Putamen (tissue), 1 donor: ENCODE results near the gene TENT4A.

Source experiments
- DNase-seq: peaks from one replicate; pipeline ENCODE4 v3.0.0-alpha.2; 2016; ENCODE audit warnings: low spot score

TENT4A gene

DNA sequence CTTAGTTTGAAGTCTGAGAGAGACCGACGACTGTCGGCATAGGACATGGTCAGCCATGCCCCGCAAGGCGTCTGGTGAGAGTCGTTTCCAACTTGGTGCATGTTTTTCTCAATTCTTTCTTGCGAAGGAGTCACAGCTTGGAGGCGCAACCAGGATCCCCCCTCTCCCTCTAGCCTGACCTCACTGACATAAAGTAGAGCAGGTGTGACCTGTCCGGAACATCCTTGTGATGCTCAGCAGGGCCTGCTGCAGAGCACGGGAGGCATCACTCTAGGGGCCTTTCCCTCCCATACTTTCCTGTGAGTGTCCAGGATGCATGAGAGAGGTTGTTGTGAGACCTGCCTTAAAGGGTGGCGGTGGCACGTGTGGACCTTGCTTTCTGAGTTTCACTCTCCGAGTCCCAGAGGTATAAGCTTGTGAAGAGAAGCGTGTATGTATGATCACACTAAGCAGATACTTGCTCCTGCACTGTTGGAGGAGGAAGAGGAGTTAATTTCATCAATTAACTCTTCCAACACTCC lies 5.0 kb downstream of the TENT4A start:
- DNase-seq, result no peak

DNA sequence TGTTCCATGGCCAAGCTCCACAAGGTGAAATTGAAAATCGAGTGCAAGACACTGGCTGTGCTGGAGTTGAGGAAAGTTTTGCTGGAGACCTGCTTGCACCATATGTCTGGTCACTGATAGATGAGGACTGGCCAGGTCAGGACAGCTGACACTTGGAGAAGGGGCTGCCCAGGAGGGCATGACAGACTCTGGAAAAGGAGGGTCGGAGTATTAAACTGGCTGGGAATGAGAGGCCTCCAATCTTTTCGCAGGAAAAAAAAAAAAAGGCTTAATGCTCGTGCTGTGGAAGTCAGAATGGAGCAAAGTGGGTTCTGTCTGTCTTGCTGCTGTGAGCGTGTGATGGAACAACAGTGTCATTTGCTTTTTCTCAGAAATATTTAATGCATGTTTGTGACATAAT lies 5.5 kb downstream of the TENT4A start:
- DNase-seq, result no peak

DNA sequence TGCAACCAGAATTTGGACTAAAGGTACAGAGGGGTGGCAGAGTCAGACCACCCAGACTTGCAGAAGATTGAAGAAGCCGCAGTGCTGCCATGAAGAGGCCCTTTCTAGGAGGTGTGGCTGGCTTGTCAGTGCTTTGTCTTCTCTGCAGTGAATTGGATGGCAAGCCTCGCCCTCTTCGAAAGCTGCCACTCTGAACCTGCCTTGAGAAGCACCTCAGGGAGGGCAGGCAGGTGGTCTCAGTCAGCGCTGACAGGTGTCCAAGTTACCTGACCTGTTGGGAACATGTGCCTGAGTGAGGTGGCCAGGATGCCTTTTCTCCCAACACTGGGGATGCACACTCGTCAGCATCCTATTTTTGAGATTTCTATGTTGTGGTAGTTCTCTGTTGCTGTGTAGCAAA lies 6.2 kb downstream of the TENT4A start:
- no peak for DNase-seq

DNA sequence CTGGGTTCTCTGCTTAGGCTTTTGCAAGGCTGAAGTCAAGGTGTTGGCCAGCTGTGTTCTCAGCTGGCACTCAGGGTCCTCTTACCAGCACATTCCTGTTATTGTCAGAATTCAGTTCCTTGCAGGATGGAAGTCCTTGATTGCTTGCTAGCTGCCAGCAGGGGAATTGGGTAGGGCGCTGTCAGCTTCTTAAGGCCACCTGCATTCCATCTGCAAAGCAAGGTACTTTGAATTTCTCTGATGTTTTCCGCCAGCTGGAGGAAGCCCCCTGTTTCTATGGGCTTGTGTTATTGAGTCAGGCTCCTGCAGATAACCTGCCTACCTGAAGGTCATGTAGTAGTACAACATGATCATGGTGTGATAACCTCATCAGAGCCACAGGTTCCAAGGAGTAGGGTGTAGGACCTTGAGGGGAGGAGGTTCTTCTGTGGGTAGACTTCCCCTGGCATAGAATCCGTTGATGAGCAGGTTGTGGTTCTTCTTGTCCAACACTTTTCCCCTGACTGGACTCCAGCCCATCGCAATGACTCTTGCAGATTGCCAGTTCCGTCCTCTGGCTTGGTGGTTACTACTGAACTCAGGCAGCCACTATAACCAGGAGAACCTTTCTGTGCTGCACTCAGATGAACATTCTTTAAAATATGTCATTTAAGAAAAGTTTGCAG lies 6.8 kb downstream of the TENT4A start:
- no peak for DNase-seq

DNA sequence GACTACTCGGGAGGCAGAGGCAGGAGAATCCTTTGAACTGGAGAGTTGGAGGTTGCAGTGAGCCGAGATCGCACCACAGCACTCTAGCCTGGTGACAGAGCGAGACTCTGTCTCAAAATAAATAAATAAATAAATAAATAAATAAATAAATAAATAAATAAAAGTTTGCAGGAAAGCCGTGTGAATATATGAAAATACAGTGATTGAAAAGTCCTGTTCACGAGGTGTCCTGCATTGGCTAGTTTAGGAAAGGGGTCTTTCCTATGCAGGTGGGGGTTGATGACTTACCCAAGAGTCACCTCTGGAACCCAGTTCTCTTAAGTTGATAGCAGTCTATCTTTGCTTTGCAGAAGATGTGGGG lies 7.3 kb downstream of the TENT4A start:
- DNase-seq, result no peak

DNA sequence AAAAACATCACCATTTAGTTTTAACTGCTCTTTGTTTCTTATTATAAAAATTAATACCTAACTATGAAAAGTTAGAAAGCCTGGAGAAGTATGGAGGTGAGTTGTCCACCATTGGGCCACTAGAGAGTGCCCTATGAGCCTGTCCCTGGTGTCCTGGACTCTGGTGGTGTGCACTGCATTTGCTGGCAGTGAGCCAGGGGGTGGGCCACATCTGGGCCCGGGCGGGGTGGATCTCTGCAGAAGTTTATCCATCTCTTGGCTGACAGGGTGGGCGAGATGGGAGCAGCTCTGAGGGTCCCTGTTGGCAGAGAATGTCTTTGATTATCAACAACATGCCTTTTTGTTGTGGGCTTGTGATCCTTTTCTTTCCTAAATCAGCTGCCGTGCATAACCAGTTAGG lies 8.2 kb downstream of the TENT4A start:
- no peak for DNase-seq

DNA sequence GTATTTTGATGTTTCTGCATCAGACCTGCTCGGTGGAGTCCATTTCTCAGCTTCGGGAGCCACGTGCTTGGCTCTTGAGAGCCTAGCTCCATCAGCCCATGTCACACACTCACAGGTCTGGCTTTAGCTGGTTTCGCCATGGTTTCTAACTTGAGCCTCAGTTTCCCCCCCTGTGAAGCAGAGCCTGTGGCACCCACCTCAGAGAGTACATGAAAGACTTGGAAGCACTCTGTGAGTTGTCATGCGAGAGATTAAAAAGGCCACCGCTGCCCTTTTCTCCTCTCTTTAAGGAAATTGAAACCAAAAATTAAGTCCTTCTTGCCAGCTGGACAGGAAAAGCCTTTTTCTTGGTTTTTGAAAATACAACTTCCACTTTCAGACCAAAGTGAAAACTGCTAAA lies 8.8 kb downstream of the TENT4A start:
- DNase-seq, result no peak

DNA sequence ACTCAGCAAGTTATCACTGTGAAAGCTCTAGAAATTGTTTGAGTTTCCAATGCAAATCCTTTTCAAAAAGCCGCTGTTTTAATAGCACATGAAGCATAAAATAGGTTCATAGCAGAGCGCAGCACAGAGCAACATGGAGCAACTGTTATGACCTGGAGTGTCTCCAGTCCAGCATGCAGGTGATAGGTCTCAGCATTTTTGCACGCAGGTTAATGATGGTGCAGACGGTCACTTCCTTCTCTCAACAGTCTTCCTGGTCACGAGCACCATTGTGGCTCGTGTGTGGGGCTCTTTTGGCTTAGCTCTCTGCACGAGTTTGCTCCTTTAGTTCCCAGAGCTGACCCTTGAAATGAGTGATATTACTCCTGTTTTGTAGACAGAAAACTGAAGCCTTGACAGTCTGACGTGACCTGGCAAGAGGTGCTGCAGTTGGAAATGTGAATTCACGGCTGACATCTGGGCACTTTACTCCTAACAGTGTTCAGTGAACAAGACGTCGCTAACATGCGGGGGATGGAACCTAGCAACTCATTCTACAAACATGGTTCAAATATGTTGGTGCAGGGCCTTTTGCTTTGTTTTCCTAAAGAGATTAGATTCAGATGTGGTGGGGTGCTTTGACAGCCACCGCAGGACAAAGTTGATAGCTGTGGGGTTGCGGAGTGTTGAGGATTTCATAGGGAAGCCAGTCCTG lies 10.0 kb downstream of the TENT4A start:
- DNase-seq, result no peak

DNA sequence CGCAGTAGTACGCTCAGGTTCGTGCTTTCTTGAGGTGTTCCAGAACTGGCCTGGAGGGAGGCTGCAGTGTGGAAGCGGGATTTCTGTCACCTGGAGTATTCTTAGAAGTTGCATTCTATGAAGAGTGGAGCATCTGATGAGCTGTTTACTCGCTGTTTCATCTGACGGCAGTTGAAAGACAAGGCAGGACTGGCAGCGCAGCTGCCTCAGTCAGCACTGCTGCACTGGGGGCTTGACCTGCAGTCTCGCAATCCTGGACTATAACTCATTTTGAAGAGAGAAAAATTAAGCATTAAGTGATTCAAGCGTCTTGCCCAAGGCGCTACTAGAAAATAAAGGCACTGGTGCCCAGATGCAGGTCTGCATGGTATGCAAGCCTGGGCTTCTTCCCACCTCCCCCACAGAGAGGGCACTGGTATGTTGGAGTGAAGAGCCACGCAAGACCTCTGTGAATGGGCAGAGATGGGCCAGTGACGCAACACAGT lies 10.6 kb downstream of the TENT4A start:
- DNase-seq, result no peak

DNA sequence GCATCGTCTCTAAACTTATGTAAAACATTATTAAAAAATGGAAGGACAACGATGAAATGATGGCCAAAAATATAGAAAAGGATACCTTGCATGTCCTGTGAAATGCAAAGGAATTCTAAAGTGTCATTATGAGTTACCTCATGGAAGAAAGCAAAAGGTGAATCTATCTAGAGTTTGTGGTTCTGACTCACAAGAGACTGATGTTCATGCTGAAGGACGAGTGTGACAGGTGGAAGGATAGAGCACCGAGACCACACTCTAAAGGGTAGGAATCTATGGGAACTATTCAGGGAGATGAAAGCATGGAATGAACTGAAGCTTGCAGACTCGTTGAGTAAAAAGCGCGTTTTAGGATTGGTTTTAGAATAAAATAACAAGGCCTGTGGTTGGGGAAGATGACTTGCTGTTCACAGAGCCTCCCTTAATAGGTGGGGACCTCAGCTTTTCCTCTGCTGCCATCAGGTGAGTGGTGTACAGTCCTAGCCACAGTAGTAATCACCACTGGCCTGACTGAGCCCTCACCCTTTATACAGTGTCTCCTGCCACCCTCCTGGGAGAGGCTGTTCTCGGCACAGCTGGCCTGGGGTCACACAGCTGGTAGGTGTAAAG lies 11.2 kb downstream of the TENT4A start:
- DNase-seq, result no peak

DNA sequence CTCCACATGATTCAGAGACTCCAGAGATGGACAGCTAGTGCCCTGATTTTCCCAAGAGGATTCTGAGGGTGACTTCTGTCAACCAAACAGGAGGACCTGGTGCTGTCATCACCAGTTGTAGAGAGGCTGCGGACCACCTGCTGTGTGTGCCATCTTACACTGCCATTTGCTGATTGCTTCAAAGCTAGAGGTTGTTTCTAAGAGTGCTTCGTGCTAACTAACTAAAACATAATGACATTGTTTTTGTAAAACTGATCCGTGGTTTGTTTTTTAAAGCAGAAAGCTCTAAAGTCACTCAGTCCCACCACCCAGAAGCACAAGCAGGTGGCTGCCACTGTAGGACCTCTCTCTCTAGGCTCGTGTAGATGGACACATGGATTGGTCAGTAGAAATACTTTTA lies 12.2 kb downstream of the TENT4A start:
- DNase-seq, result no peak

DNA sequence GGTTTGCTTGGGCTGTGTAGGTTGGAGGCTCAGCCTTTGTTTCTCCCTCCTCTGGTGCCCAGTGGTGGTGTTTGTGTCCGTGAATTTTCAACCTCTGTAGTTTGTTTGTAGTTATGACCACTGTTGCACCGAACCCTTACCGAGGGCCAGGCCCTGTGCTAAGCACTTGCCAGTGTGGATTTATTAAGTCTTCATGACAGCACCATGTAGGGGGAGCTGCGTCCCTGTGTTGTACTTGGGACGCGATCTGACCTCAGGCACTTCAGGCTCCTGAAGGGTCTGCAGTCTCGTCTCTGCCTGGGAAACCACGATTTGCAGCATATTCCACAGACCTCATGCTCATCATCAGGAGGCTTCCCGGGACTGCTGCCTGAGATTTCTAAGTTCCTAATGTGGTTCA lies 12.8 kb downstream of the TENT4A start:
- DNase-seq, result no peak

DNA sequence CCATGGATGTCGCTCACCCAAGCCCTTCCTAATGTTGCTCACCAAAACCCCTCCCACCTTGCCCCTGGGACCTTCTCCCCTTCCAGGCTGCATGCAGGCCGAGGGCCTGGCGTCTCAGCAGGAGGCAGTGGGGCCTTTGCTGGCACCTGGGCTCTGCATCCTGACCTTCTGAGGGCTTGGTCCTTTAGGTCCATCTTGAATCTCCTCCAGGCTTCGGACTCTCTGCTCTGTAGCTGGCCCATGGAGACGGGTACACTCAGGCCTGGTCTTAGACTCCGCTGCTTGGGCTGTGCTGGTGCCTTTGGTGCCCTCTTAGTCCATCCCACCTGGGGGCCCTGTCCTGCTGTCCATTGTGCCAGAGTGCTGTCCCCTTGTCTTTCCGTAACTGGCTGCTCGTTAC lies 14.0 kb downstream of the TENT4A start:
- no peak for DNase-seq

DNA sequence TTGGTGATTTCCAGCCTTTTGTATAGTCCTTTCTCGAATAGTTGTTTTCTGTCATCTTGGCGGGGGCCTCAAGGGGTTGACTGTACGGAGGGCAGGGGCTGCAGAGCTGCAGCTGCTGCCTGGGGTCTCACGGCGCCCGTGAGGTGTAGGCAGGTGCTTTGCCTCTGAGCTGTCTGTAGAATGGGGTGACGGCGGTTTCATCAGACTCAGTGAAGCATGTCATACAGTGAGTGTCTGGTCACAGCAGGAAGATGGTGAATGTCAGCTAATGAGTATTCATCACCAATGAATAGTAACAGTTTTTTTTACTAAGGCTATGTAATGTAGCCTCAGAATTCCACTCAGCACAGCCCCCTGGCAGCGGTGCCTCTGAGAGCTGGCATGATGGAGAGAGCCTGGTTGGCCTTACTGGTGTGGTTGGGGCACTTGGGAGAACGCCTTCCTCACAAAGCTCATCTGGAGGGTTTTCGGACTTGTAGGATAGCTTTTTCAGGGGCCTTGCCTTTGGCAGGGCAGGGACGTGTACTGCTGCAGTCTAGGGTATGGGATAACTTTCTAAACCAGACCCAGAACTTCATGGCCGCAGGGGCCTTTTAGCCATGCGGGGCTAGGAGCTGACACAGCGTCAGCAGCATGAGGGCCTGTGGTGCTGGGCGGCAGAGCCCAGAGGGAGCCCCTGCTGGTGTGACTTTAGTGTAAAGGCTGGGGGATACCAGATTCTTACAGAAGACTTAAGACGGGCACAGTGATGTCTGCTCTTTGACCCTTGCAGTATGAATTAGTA lies 15.0 kb downstream of the TENT4A start:
- no peak for DNase-seq

DNA sequence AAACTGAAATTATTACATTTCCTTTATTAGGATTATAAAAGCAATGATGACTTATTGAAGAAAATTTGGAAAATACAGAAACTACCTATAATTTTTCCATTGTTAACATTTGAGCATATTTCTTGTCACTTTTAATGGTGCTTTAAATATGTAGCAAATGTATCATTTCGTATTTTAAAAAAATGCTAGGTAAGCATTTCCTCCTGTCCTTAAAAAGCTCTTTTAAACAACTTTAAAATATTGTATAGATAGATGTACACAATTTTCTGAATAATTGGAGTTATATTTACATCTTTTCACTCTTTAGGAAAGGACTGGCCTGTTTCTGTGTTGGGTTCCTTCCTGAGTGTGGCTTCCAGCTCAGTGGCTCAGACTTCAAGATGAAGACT lies 15.6 kb downstream of the TENT4A start:
- DNase-seq, result no peak

DNA sequence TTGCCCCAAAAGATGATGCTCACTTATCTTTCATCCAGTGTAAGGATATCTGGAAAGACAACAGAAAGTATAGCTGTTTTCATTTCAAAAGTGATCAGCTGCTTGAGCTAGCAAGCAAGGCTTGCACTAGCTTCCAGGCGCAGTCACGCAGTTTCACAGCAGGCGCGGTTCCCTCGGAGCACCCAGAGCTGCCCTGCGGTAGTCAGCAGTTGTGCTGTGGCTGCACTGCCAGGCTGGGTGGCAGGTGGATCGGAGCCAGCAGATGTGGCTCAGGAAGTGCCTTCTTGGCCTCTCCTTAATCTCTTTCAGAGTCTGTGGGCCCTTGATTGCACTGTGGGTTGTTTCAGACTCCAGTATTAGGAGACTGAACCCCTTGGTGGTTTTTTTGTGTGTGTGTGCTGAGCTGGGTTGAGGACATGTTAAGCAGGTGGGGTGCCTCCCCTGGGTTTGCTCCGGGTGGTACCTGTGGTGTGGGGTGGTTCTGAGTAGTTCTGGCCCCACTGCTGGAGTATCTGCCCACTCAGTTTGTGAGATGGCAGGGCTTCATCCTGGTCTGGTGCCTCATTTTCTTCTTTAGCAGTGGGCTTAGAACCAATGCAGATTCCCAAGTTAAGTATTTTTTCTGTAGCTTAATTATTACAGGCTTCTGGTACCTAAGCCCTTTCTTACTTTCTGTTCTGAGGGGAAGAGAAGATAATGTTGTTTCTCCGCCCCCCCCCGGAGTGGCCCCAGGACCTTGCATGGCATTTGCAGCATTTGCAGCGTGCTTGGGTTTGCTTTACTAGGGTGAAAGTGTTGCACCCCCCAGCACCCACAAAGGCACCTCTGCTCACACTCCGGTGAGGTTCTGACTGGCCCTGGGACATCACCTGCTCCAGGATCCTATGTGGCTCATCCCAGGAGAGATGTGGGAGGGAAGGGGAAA lies 16.4 kb downstream of the TENT4A start:
- no peak for DNase-seq

DNA sequence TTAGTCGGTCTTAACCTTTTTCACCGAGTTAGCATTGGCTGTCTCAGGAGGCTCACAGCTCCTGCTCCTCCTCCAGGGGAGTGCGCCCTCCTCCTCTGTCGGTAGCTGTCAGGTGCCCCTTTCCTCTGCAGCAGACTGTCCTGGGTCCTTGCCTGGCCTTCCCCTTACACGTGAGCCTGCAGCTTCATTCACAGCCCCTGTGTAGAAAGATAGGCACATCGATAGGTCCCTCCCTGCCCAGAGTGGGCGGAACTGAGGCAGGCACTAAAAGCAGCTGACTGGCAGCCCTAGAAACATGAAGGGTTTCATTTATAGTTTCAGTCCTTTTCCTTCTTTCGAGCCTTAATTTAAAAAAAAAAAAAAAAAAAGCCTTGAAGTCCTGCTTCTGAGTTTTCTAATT lies 17.2 kb downstream of the TENT4A start:
- no peak for DNase-seq

DNA sequence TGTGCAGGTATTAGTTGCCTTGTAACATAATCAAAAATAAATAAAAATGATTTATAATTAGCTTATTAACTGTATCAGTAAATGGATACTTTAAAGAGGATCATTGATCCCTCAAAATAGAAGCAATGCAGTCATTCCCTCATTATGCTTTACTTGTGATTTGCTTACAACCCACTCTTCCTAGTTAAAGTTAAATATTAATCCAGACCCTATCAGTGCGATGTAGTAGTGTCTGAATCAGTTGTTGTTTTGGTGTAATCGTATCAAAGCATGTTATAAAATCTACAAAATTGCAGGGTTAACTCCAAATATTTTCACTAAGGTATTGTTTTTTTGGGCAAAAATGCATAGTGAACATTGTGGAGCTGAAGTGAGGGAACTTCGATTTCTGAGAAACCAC lies 17.6 kb downstream of the TENT4A start:
- DNase-seq, result no peak

DNA sequence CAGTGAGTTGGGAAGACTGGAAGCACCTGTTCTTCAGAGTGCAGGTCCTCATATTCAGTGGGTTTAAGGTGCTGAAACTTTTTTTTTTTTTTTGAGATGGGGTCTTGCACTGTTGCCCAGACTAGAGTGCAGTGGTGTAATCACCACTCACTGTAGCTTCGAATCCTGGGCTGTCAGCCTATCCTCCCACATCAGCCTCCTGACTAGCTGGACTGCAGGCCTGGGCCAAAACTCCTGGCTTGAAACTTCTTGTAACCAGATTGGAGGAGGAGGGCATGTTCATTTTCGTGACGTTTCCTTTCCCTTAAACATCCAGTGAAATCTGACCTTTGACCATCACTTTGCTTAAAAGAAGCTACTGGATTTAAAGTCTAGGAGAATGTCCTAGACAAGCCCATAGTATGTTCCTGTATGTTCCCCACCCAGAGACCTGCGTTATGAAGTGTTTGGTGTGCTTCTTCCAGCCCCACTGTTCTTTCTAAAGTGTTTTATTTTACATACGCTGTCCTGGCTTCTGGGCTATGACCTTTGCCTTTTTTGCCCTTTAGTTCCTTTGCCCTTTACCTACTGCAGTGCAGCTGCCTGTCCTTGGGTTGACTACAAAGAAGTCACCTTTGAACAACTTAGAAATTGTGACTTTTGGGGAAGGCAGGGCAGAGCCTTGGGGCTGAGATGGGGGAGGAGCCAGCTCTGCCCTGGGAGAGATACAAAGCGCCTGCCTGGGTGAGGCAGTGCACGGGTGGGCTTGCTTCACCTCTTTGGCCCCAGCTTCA lies 18.4 kb downstream of the TENT4A start:
- DNase-seq, result no peak

DNA sequence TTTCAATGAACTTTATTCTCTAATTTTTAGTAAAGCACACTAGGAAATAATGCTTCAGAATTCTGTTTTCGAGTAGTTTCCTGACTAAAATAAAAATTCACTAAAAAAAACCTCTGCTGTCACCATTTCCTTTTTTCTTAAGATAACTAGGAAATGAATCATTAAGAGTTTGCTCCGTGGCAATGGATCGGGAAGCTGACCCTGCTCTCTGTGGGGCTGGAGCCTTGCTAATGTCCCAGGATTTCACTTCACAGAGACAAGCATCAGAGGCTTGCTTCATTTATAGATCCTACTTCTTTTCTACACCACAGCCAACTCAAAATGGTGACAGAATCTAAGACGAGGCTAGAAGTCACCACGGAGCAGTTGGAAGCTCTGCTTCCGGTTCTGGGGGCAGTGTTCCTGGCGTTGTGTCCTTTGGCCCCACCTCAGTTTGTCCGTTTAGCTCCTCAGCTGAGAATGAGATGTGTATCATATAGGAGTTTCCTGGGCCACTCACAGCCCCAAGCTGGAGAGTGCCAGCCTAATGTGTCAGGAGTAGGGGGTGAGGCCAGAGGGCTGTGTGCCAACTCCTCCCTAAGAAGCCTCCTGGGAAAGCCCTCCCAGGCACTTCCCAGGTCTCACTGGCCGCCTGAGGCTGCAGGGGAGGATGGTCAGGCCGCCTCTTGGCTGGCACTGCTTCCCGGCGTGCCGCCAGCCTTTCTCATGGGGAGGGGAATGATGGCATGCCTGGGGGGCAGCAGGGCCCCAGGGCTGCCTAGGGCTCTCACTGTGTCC lies 19.6 kb downstream of the TENT4A start:
- no peak for DNase-seq
